SU-DHL-6 (cell line): ENCODE results near the gene PSMG2.

Experiments used
- EZH2phosphoT487 ChIP-seq: fragments of 200-600 bp; sonication (generic), shearing (Covaris generic); conservative IDR thresholded peaks from 2 replicates; pipeline ENCODE4 v1.6.1; 2018; ENCODE audit warnings: mild to moderate bottlenecking, antibody characterized with exemption, low read length, moderate library complexity, mixed read lengths
- TF ChIP-seq, protein P1 (sequence below): fragments of 200-600 bp; sonication (generic); IDR thresholded peaks from one replicate; pipeline ENCODE4 v1.5.1; 2017; ENCODE audit warnings: antibody characterized with exemption, mild to moderate bottlenecking, low read length, moderate library complexity; ENCODE audit not compliant: insufficient read depth, poor library complexity, severe bottlenecking

GRCh38 chr18:12726774-12727550 is 24.1 kb downstream of the PSMG2 start:
- TF ChIP-seq, protein P1, sequence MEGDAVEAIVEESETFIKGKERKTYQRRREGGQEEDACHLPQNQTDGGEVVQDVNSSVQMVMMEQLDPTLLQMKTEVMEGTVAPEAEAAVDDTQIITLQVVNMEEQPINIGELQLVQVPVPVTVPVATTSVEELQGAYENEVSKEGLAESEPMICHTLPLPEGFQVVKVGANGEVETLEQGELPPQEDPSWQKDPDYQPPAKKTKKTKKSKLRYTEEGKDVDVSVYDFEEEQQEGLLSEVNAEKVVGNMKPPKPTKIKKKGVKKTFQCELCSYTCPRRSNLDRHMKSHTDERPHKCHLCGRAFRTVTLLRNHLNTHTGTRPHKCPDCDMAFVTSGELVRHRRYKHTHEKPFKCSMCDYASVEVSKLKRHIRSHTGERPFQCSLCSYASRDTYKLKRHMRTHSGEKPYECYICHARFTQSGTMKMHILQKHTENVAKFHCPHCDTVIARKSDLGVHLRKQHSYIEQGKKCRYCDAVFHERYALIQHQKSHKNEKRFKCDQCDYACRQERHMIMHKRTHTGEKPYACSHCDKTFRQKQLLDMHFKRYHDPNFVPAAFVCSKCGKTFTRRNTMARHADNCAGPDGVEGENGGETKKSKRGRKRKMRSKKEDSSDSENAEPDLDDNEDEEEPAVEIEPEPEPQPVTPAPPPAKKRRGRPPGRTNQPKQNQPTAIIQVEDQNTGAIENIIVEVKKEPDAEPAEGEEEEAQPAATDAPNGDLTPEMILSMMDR = peak; percentile 70
- TF ChIP-seq EZH2phosphoT487 = no peak
